ENCODE data around the gene ARL15.
"Not testable (repeated sequence)": the region's sequence is repeated elsewhere in the genome, so short reads cannot be mapped to it uniquely, and the experiment has no call there.

ARL15 gene

GRCh38 chr5:53856506-53856905 lies 453.9 kb downstream of the ARL15 start:
- Histone ChIP-seq H3K9me3 (ENCODE audit: insufficient read depth, low read depth, low read length) (peaks cover 26% of the 10 kb centered on the region), H3K9ac (ENCODE audit: low read depth, low read length) (no peak overlapping the region), H3K36me3 (ENCODE audit: insufficient read depth, low read depth, low read length) (no peaks in the 10 kb centered on the region), H3K27ac (ENCODE audit: low read length) (no peak overlapping the region), H3K4me3 (ENCODE audit: low read length) (no peak overlapping the region), H3K4me1 (ENCODE audit: insufficient read depth, low read length) (no peaks in the 10 kb centered on the region), H3K27me3 (ENCODE audit: insufficient read depth, low read length) (no peaks in the 10 kb centered on the region)

- not testable (repeated sequence) for H3K27ac ChIP-seq (ENCODE audit: low read length); H3K4me1 ChIP-seq (ENCODE audit: insufficient read depth, low read length); H3K4me3 ChIP-seq (ENCODE audit: low read length); H3K9ac ChIP-seq (ENCODE audit: low read depth, low read length); H3K27me3 ChIP-seq (ENCODE audit: insufficient read depth, low read length); H3K36me3 ChIP-seq (ENCODE audit: insufficient read depth, low read depth, low read length); H3K9me3 ChIP-seq (ENCODE audit: insufficient read depth, low read depth, low read length)
Observed at GRCh38 chr5:53836851-53837430, 473.4 kb downstream of the ARL15 start.

- Histone ChIP-seq H3K9me3 (ENCODE audit: insufficient read depth, low read depth, low read length) (peaks cover 5% of the 10 kb centered on the region; the same call in 1 of the 2 replicates), H3K4me3 (ENCODE audit: low read length) (no peak overlapping the region), H3K4me1 (ENCODE audit: insufficient read depth, low read length) (no peaks in the 10 kb centered on the region), H3K27me3 (ENCODE audit: insufficient read depth, low read length) (no peaks in the 10 kb centered on the region), H3K36me3 (ENCODE audit: insufficient read depth, low read depth, low read length) (no peaks in the 10 kb centered on the region), H3K9ac (ENCODE audit: low read depth, low read length) (no peak overlapping the region), H3K27ac (ENCODE audit: low read length) (no peak overlapping the region)
Observed at GRCh38 chr5:53834500-53834899, 475.9 kb downstream of the ARL15 start.

Measured in iPS-20b (cell line).